ENCODE measurements around the gene HEY2. TPM values are rescaled to one million over a fixed set of nuclear protein-coding genes. Genes with fewer than 3 reads are reported as not detected.
A peak's percentile ranks its signal among the peaks of the same experiment; 100 is the strongest.

Gene HEY2
- total RNA-seq, 2 experiments from 2014 or later = not detected

GRCh38 chr6:125733516-125734300 is 15.7 kb upstream of the HEY2 start:
- Mint-ChIP-seq H3K27ac (no peak overlapping the region), H3K9me3 (no peaks in the 10 kb centered on the region), H3K36me3 (no peaks in the 10 kb centered on the region), H3K4me3 (no peak overlapping the region), H3K4me1 (no peaks in the 10 kb centered on the region), H3K27me3 (peaks cover 23% of the 10 kb centered on the region)
- DNase-seq = no peak

DNA sequence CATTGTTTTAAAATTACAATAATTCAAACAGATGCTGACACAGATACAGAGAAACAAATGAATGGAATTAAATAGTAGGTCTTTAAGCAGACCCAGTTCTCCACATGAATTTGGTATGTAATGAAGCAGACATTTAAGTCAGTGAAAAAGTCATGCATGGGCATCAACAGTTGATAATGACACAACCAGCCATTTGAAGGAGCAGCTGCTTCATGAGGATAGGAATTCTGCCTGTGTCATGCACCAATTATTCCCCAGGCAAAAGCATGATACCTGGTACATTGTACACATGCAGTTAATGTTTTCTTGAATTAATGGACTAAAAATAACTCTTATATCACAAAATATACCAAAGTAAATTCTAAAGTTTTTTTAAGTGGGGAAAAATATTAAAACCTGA is 11.2 kb upstream of the HEY2 start:
- H3K4me1 Mint-ChIP-seq = no peaks in the 10 kb centered on the region
- H3K27me3 Mint-ChIP-seq = peaks cover 42% of the 10 kb centered on the region
- DNase-seq = no peak
- H3K9me3 Mint-ChIP-seq = no peaks in the 10 kb centered on the region
- H3K36me3 Mint-ChIP-seq = no peaks in the 10 kb centered on the region
- no peak overlapping the region for H3K4me3 Mint-ChIP-seq
- H3K27ac Mint-ChIP-seq = no peak overlapping the region

DNA sequence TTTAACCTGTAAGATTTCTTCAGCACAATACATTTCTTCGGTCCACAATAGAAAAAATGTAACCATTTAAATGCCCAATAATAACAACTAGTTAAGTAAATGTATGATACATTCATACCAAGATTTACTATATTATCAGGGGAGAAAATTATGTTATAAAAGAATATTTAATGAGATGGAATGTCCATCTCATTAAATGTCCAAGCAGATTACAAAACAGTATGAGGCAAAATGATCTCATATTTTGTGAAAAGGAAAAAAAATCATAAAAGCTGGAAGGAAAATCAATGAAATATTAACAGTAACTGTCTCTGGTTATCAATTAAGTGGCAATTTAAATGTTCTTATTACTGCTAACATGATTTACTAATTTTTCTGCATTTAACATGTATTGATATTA is 10.1 kb upstream of the HEY2 start:
- no peaks in the 10 kb centered on the region for H3K36me3 Mint-ChIP-seq
- peaks cover 1% of the 10 kb centered on the region for H3K4me1 Mint-ChIP-seq
- no peak for DNase-seq
- H3K27me3 Mint-ChIP-seq = peaks cover 43% of the 10 kb centered on the region
- no peaks in the 10 kb centered on the region for H3K9me3 Mint-ChIP-seq
- no peak overlapping the region for H3K27ac Mint-ChIP-seq
- no peak overlapping the region for H3K4me3 Mint-ChIP-seq

- no peak for DNase-seq
- Mint-ChIP-seq H3K36me3 (no peaks in the 10 kb centered on the region), H3K4me3 (no peak overlapping the region), H3K27me3 (peaks cover 59% of the 10 kb centered on the region), H3K4me1 (peaks cover 8% of the 10 kb centered on the region), H3K27ac (no peak overlapping the region), H3K9me3 (no peaks in the 10 kb centered on the region)
Measured at GRCh38 chr6:125741336-125741735, 8.1 kb upstream of the HEY2 start.

- Mint-ChIP-seq H3K27me3 (peaks cover 59% of the 10 kb centered on the region), H3K36me3 (no peaks in the 10 kb centered on the region), H3K4me1 (peaks cover 15% of the 10 kb centered on the region), H3K9me3 (no peaks in the 10 kb centered on the region), H3K4me3 (no peak overlapping the region), H3K27ac (no peak overlapping the region)
- DNase-seq = no peak
Measured at GRCh38 chr6:125742024-125742423, 7.4 kb upstream of the HEY2 start.

- H3K4me1 Mint-ChIP-seq = peaks cover 17% of the 10 kb centered on the region
- no peak overlapping the region for H3K27ac Mint-ChIP-seq
- no peak overlapping the region for H3K4me3 Mint-ChIP-seq
- DNase-seq = no peak
- H3K27me3 Mint-ChIP-seq = peaks cover 55% of the 10 kb centered on the region
- no peaks in the 10 kb centered on the region for H3K9me3 Mint-ChIP-seq
- H3K36me3 Mint-ChIP-seq = no peaks in the 10 kb centered on the region
Measured at GRCh38 chr6:125742464-125743120, 6.8 kb upstream of the HEY2 start.

DNA sequence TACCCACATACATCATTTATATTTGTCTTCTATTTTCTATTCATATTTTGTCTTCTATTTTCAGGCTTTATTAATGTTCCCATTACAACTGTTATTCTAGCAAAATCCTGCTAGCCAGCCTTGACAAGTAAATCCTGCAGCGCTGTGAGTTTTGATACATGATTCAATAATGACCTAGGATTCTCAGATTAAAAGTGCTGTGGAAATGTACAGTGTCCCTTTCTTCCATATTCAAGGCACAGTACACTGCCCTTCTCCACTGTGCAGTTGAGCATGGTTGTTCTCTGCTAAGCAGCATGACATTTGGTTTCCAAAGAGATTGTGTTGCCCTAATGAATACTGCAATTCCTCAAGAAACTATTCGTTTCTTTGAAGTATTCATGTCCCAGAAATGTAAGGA is 5.8 kb upstream of the HEY2 start:
- H3K4me3 Mint-ChIP-seq = no peak overlapping the region
- no peaks in the 10 kb centered on the region for H3K9me3 Mint-ChIP-seq
- H3K27me3 Mint-ChIP-seq = peaks cover 60% of the 10 kb centered on the region
- H3K4me1 Mint-ChIP-seq = peaks cover 21% of the 10 kb centered on the region
- no peaks in the 10 kb centered on the region for H3K36me3 Mint-ChIP-seq
- no peak overlapping the region for H3K27ac Mint-ChIP-seq
- DNase-seq = no peak

- no peak for DNase-seq
- no peak overlapping the region for H3K27ac Mint-ChIP-seq
- no peaks in the 10 kb centered on the region for H3K9me3 Mint-ChIP-seq
- H3K27me3 Mint-ChIP-seq = peaks cover 58% of the 10 kb centered on the region
- H3K4me1 Mint-ChIP-seq = peaks cover 31% of the 10 kb centered on the region
- no peaks in the 10 kb centered on the region for H3K36me3 Mint-ChIP-seq
- H3K4me3 Mint-ChIP-seq = no peak overlapping the region
Measured at GRCh38 chr6:125745281-125746018, 4.0 kb upstream of the HEY2 start.

- Mint-ChIP-seq H3K9me3 (no peaks in the 10 kb centered on the region), H3K4me1 (peaks cover 36% of the 10 kb centered on the region), H3K36me3 (no peaks in the 10 kb centered on the region), H3K4me3 (peak overlapping the region; percentile 85), H3K27me3 (peaks cover 63% of the 10 kb centered on the region), H3K27ac (no peak overlapping the region)
- no peak for DNase-seq
Measured at GRCh38 chr6:125746019-125746414, 3.4 kb upstream of the HEY2 start.

GRCh38 chr6:125746731-125747588 is 2.5 kb upstream of the HEY2 start:
- no peaks in the 10 kb centered on the region for H3K36me3 Mint-ChIP-seq
- peak overlapping the region; percentile 71 for H3K27ac Mint-ChIP-seq
- DNase-seq = peak; percentile 73
- H3K4me3 Mint-ChIP-seq = peak overlapping the region; percentile 85
- peaks cover 42% of the 10 kb centered on the region for H3K4me1 Mint-ChIP-seq
- peaks cover 70% of the 10 kb centered on the region for H3K27me3 Mint-ChIP-seq
- no peaks in the 10 kb centered on the region for H3K9me3 Mint-ChIP-seq

DNA sequence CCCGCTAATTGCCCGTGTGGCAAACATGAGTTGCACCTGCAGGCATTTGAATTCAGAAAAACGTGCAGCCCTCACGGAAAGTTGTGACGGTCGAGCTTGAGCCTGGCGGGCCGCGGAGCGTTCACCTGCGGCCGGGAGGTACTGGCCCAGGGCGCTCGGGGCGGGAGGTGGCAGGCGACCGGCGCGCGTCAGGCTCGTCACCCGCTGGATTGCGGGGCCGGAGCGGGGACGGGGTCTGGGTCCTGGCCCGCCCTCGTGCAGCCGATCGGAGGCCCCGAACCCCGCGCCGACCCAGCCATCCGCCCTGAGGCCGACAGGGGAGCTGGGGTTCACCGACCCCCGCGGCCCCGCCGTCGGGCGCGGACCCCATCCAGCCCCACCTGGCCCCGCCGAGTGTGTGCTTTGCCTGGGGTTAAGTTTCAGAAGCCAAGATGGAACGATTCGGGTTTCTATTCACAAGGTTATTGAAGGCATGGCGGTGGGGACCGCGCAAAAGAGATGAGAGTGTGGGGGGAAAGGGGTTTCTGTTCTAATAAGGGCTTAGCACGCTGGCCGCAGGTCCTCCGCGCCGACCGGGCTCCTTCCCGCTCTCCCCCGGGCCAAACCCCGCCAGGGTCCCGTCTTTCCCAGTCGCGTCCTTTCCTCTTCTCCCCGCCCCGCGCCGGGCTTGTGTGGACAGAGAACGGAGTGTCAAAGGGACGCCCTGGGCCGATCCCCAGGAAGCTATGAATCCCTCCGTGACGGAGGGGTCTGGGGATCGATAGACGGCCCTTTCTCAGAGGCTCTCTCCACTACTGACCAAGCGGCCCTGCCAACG is 1.6 kb upstream of the HEY2 start:
- Mint-ChIP-seq H3K27ac (no peak overlapping the region), H3K36me3 (no peaks in the 10 kb centered on the region)

GRCh38 chr6:125748406-125749172 is 843 bp upstream of the HEY2 start:
- Mint-ChIP-seq H3K27ac (no peak overlapping the region), H3K4me3 (peak overlapping the region; percentile 77), H3K27me3 (peaks cover 69% of the 10 kb centered on the region), H3K36me3 (no peaks in the 10 kb centered on the region), H3K4me1 (peaks cover 42% of the 10 kb centered on the region), H3K9me3 (no peaks in the 10 kb centered on the region)
- no peak for DNase-seq

More for the DNA sequence above, 1.6 kb upstream of the HEY2 start:
- Mint-ChIP-seq H3K27me3 (peaks cover 71% of the 10 kb centered on the region), H3K4me3 (peak overlapping the region; percentile 85), H3K4me1 (peaks cover 42% of the 10 kb centered on the region), H3K9me3 (no peaks in the 10 kb centered on the region)
- DNase-seq = peak; percentile 31

- Mint-ChIP-seq H3K36me3 (no peaks in the 10 kb centered on the region), H3K27me3 (peaks cover 66% of the 10 kb centered on the region), H3K9me3 (no peaks in the 10 kb centered on the region), H3K27ac (no peak overlapping the region), H3K4me1 (peaks cover 37% of the 10 kb centered on the region), H3K4me3 (peak overlapping the region; percentile 80)
- DNase-seq = no peak
Measured at GRCh38 chr6:125749865-125750691, 646 bp downstream of the HEY2 start.
